ENCODE data around the gene GRAP2.

GRAP2 gene

DNA sequence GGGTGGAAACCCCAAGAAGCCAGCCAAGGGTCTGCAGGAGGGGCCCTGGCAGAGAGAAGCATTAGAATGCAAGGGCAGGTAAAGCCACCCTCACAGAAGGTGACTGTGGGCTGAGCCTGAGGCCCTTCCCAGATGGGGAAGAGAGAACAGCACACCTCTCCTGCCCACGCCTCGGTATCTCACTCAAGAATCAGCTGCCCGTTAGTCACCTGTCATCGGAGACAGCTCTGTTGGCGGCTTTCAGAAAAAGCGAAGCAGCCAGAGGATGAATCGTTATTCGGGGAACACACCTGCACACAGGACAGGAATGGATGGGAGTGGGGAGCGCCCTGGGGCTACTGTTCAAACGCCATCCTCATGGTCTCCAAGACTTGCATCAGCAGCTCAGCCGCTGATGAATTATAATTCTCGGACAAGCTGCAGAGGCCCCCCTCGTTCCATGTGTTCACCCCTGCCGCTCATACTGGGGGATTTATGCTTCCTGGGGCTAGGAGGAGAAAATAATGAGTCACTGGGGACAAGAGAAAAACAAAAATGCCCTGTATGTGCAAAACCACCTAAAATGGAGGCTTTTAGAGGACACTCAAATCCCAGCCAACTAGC lies 37.7 kb downstream of the GRAP2 start:
- TF ChIP-seq, protein P1, sequence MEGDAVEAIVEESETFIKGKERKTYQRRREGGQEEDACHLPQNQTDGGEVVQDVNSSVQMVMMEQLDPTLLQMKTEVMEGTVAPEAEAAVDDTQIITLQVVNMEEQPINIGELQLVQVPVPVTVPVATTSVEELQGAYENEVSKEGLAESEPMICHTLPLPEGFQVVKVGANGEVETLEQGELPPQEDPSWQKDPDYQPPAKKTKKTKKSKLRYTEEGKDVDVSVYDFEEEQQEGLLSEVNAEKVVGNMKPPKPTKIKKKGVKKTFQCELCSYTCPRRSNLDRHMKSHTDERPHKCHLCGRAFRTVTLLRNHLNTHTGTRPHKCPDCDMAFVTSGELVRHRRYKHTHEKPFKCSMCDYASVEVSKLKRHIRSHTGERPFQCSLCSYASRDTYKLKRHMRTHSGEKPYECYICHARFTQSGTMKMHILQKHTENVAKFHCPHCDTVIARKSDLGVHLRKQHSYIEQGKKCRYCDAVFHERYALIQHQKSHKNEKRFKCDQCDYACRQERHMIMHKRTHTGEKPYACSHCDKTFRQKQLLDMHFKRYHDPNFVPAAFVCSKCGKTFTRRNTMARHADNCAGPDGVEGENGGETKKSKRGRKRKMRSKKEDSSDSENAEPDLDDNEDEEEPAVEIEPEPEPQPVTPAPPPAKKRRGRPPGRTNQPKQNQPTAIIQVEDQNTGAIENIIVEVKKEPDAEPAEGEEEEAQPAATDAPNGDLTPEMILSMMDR (IDR thresholded peaks at IDR 0.05; ENCODE audit: low read length), result no peak
- no peak for TF ChIP-seq EZH2 (optimal IDR thresholded peaks at IDR 0.05; ENCODE audit: low read depth, low read length)
- no peak for TF ChIP-seq EZH2phosphoT487 (IDR thresholded peaks at IDR 0.05; ENCODE audit: low read length)
- Histone ChIP-seq H3K4me1 (ENCODE audit: low read length) (no peaks in the 10 kb centered on the region), H2AFZ (ENCODE audit: low read length) (no peak overlapping the region), H3F3A (ENCODE audit: insufficient read depth, low read length) (no peaks in the 10 kb centered on the region), H3K4me2 (ENCODE audit: low read depth, low read length) (no peak overlapping the region), H3K27me3 (replicated peaks; ENCODE audit: insufficient read depth, low read length) (no peaks in the 10 kb centered on the region), H3K9me3 (replicated peaks; ENCODE audit: insufficient read depth, low read length) (no peaks in the 10 kb centered on the region), H4K20me1 (ENCODE audit: insufficient read depth, low read length) (no peaks in the 10 kb centered on the region), H3K9ac (ENCODE audit: low read length) (no peak overlapping the region), H3K36me3 (replicated peaks; ENCODE audit: insufficient read depth, low read length) (no peaks in the 10 kb centered on the region), H3K4me3 (ENCODE audit: low read length) (no peak overlapping the region), H3K27ac (ENCODE audit: low read length) (no peak overlapping the region), H3K79me2 (ENCODE audit: low read length) (no peaks in the 10 kb centered on the region), H3K9me2 (replicated peaks; ENCODE audit: insufficient read depth, low read length) (no peaks in the 10 kb centered on the region)
- no peak for DNase-seq

DNA sequence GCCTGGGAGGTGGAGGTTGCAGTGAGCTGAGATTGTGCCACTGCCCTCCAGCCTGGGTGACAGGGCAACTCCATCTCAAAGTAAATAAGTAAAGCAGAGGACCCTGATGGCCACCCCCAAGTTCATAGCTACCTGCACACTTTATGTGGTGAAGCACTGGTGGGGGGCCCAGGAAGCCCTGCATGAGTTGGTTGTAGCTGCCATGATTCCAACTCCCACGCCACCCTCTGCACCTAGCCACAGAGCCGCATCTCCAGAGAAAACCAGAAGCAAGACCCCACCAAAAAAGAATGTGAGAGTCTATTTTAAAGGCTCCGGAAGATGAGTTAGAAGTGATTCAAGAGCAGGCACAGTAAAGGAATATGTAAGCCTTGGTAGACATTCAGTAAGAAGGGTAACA lies 38.9 kb downstream of the GRAP2 start:
- H3K27me3 ChIP-seq (replicated peaks; ENCODE audit: insufficient read depth, low read length), result no peaks in the 10 kb centered on the region
- TF ChIP-seq, protein P1 (IDR thresholded peaks at IDR 0.05; ENCODE audit: low read length), result no peak
- no peak overlapping the region for H3K27ac ChIP-seq (ENCODE audit: low read length)
- no peaks in the 10 kb centered on the region for H3K9me3 ChIP-seq (replicated peaks; ENCODE audit: insufficient read depth, low read length)
- no peaks in the 10 kb centered on the region for H3K79me2 ChIP-seq (ENCODE audit: low read length)
- H2AFZ ChIP-seq (ENCODE audit: low read length), result no peak overlapping the region
- no peak overlapping the region for H3K9ac ChIP-seq (ENCODE audit: low read length)
- H3K4me3 ChIP-seq (ENCODE audit: low read length), result no peak overlapping the region
- no peak for DNase-seq
- no peaks in the 10 kb centered on the region for H3K4me1 ChIP-seq (ENCODE audit: low read length)
- H3K9me2 ChIP-seq (replicated peaks; ENCODE audit: insufficient read depth, low read length), result no peaks in the 10 kb centered on the region
- H3F3A ChIP-seq (ENCODE audit: insufficient read depth, low read length), result no peaks in the 10 kb centered on the region
- no peaks in the 10 kb centered on the region for H3K36me3 ChIP-seq (replicated peaks; ENCODE audit: insufficient read depth, low read length)
- no peak overlapping the region for H3K4me2 ChIP-seq (ENCODE audit: low read depth, low read length)
- no peaks in the 10 kb centered on the region for H4K20me1 ChIP-seq (ENCODE audit: insufficient read depth, low read length)

DNA sequence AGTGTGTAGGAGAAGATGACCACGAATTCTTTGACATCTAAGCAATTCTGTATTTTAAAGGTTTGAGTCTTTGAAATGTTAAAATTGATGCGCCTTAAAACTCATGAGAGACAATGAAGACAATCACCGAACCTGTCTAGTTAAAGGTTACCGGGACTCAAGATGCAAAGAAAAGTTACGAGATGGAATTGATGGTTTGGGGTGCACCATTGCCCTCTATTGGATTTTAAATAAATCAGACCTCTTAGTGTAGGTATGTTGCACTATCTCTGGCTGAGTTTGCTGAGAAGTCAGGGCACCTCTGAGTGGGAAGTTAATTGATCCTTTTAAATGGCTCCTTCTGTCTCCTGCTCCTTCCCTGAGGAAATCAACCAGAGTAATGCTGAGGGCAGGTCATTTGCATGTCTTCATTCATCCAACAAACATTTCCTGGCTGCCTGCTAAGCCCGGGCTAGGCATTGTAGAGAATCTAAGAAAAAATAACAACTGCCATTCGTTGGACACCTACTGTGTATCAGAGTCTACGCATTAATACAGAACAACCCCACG lies 39.9 kb downstream of the GRAP2 start:
- H2AFZ ChIP-seq (ENCODE audit: low read length), result no peak overlapping the region
- no peaks in the 10 kb centered on the region for H3F3A ChIP-seq (ENCODE audit: insufficient read depth, low read length)
- no peak overlapping the region for H3K4me3 ChIP-seq (ENCODE audit: low read length)
- H3K27me3 ChIP-seq (replicated peaks; ENCODE audit: insufficient read depth, low read length), result no peaks in the 10 kb centered on the region
- no peak overlapping the region for H3K9ac ChIP-seq (ENCODE audit: low read length)
- no peak overlapping the region for H3K4me2 ChIP-seq (ENCODE audit: low read depth, low read length)
- TF ChIP-seq EZH2phosphoT487 (IDR thresholded peaks at IDR 0.05; ENCODE audit: low read length) (no peak), EZH2 (optimal IDR thresholded peaks at IDR 0.05; ENCODE audit: low read depth, low read length) (no peak)
- TF ChIP-seq, protein P1 (IDR thresholded peaks at IDR 0.05; ENCODE audit: low read length), result no peak
- H3K36me3 ChIP-seq (replicated peaks; ENCODE audit: insufficient read depth, low read length), result no peaks in the 10 kb centered on the region
- H3K79me2 ChIP-seq (ENCODE audit: low read length), result no peaks in the 10 kb centered on the region
- H4K20me1 ChIP-seq (ENCODE audit: insufficient read depth, low read length), result no peaks in the 10 kb centered on the region
- H3K9me3 ChIP-seq (replicated peaks; ENCODE audit: insufficient read depth, low read length), result no peaks in the 10 kb centered on the region
- no peaks in the 10 kb centered on the region for H3K9me2 ChIP-seq (replicated peaks; ENCODE audit: insufficient read depth, low read length)
- no peaks in the 10 kb centered on the region for H3K4me1 ChIP-seq (ENCODE audit: low read length)
- H3K27ac ChIP-seq (ENCODE audit: low read length), result no peak overlapping the region
- no peak for DNase-seq
